Prostate gland (tissue), 2 donors: ENCODE data around the gene WDR4. TPM values are rescaled to one million over a fixed set of nuclear protein-coding genes. Genes with fewer than 3 reads are reported as not detected.

Source experiments
- DNase-seq: peaks from one replicate; pipeline ENCODE4 v3.0.0-alpha.2; 2019; ENCODE audit warnings: low spot score
- H3K27ac ChIP-seq, 2 donors: fragments of 200-600 bp; sonication (generic); 2 replicates each; pipeline ENCODE4 v1.5.1; 2017 to 2019
- H3K27me3 ChIP-seq: fragments of 200-600 bp; sonication (generic); replicated peaks from 2 replicates; pipeline ENCODE4 v1.5.1; 2019; ENCODE audit not compliant: insufficient read depth
- H3K36me3 ChIP-seq, 2 donors: fragments of 200-600 bp; sonication (generic); 1 replicate in 1 of 2; 2 replicates in 1 of 2; pipeline versions ENCODE4 v1.5.1 to v1.8.1; 2017 to 2019
- H3K4me1 ChIP-seq: fragments of 200-600 bp; sonication (generic); replicated peaks from 2 replicates; pipeline ENCODE4 v1.5.1; 2019
- H3K4me3 ChIP-seq, 2 donors: fragments of 200-600 bp; sonication (generic); 2 replicates each; pipeline ENCODE4 v1.5.1; 2017 to 2019
- H3K9me3 ChIP-seq: fragments of 200-600 bp; sonication (generic); 2 replicates; pipeline ENCODE4 v1.5.1; 2017
- CTCF ChIP-seq, 4 experiments: fragments of 200-600 bp in 2 of 4; fragments of 450-650 bp in 2 of 4; sonication (generic) in 2 of 4; IDR thresholded peaks; 1 replicate in 3 of 4; 2 replicates in 1 of 4; pipeline ENCODE4 v1.5.1; 2016 to 2019; ENCODE audit warnings: antibody characterized with exemption in 4 of 4, mild to moderate bottlenecking in 2 of 4, moderate library complexity in 2 of 4
- POLR2A ChIP-seq: fragments of 450-650 bp; IDR thresholded peaks from one replicate; pipeline ENCODE4 v1.6.1; 2016; ENCODE audit warnings: antibody characterized with exemption, mild to moderate bottlenecking
- POLR2AphosphoS5 ChIP-seq: sonication (generic); formaldehyde crosslinking; IDR thresholded peaks from one replicate; pipeline ENCODE4 v1.6.1; 2017; ENCODE audit warnings: antibody characterized with exemption
- WGBS: methylation state at CpG from one replicate; pipeline ENCODE4 v1.1.5; 2018; 5-methylcytosine and 5-hydroxymethylcytosine counted together
- intact Hi-C: fragments of 100-400 bp; cut with DNase I; formaldehyde crosslinking; loops from one replicate; pipeline ENCODE4 v1.14.2; 2022
- total RNA-seq, 2 donors: library from RNA; depleted of rRNA; stranded (reverse); fragments of >200 nt; gene quantifications; one replicate each; pipeline ENCODE4 v1.1.0, GENCODE V29; 2016

The WDR4 gene
- total RNA-seq, 2 donors from 2014 or later, result 7.0 to 11.9 TPM

GRCh38 chr21:42830456-42831455 lies 48.6 kb downstream of the WDR4 start:
- no peaks in the 10 kb centered on the region for H3K36me3 ChIP-seq
- no peak for DNase-seq
- no peak overlapping the region for H3K4me3 ChIP-seq
- intact Hi-C loops, result no loop called here
- TF ChIP-seq POLR2AphosphoS5 (no peak), POLR2A (no peak), CTCF (IDR thresholded peaks at IDR 0.05) (no peak)
- no peaks in the 10 kb centered on the region for H3K9me3 ChIP-seq
- peaks cover 4% of the 10 kb centered on the region for H3K27me3 ChIP-seq
- WGBS, result 70% methylated on average over 25 of the region's 25 CpGs
- H3K4me1 ChIP-seq, result no peaks in the 10 kb centered on the region
- H3K27ac ChIP-seq, result no peak overlapping the region

- Histone ChIP-seq H3K4me3 (no peak overlapping the region), H3K27ac (no peak overlapping the region), H3K36me3 (no peaks in the 10 kb centered on the region), H3K9me3 (no peaks in the 10 kb centered on the region), H3K27me3 (peaks cover 4% of the 10 kb centered on the region), H3K4me1 (no peaks in the 10 kb centered on the region)
- TF ChIP-seq POLR2AphosphoS5 (no peak), CTCF (IDR thresholded peaks at IDR 0.05) (no peak), POLR2A (no peak)
- WGBS, result 97% methylated on average over 4 of the region's 4 CpGs
- intact Hi-C loops, result no loop called here
- DNase-seq, result no peak
Measured at GRCh38 chr21:42829954-42830353, 49.4 kb downstream of the WDR4 start.

GRCh38 chr21:42829417-42829816 lies 49.9 kb downstream of the WDR4 start:
- intact Hi-C loops, result no loop called here
- 88% methylated on average over 9 of the region's 9 CpGs for WGBS
- no peak for TF ChIP-seq POLR2A
- no peak for TF ChIP-seq POLR2AphosphoS5
- no peak for TF ChIP-seq CTCF (IDR thresholded peaks at IDR 0.05)

GRCh38 chr21:42827588-42827987 lies 51.8 kb downstream of the WDR4 start:
- Histone ChIP-seq H3K9me3 (no peaks in the 10 kb centered on the region), H3K27ac (no peak overlapping the region), H3K4me3 (no peak overlapping the region), H3K27me3 (peaks cover 4% of the 10 kb centered on the region), H3K4me1 (no peaks in the 10 kb centered on the region), H3K36me3 (no peaks in the 10 kb centered on the region)
- intact Hi-C loops, result no loop called here
- no peak for TF ChIP-seq POLR2A
- no peak for TF ChIP-seq POLR2AphosphoS5
- no peak for TF ChIP-seq CTCF (IDR thresholded peaks at IDR 0.05)
- no peak for DNase-seq
- 75% methylated on average over 2 of the region's 2 CpGs for WGBS

More at GRCh38 chr21:42829417-42829816, 49.9 kb downstream of the WDR4 start:
- Histone ChIP-seq H3K36me3 (no peaks in the 10 kb centered on the region), H3K27ac (no peak overlapping the region), H3K4me3 (no peak overlapping the region), H3K9me3 (no peaks in the 10 kb centered on the region), H3K4me1 (no peaks in the 10 kb centered on the region), H3K27me3 (peaks cover 4% of the 10 kb centered on the region)
- DNase-seq, result no peak
